Measurements from ENCODE around the gene GMDS.

GMDS gene

GRCh38 chr6:1688396-1688795 is 557.0 kb downstream of the GMDS start:
- no peaks in the 10 kb centered on the region for H3K27me3 ChIP-seq (replicated peaks; ENCODE audit: control insufficient read depth, insufficient read depth, low read length)
- DNase-seq (ENCODE audit: extremely low read depth, insufficient read length) = no peak
- no peaks in the 10 kb centered on the region for H3K36me3 ChIP-seq (ENCODE audit: control insufficient read depth, insufficient read depth, low read length)
- no peak overlapping the region for H3K4me3 ChIP-seq (replicated peaks; ENCODE audit: low read depth, low read length)
- TF ChIP-seq CTCF (IDR thresholded peaks at IDR 0.05; ENCODE audit: insufficient read depth, low read length, poor library complexity, severe bottlenecking) = no peak

GRCh38 chr6:1687402-1687801 is 558.0 kb downstream of the GMDS start:
- Histone ChIP-seq H3K27me3 (replicated peaks; ENCODE audit: control insufficient read depth, insufficient read depth, low read length) (no peaks in the 10 kb centered on the region), H3K36me3 (ENCODE audit: control insufficient read depth, insufficient read depth, low read length) (no peaks in the 10 kb centered on the region), H3K4me3 (replicated peaks; ENCODE audit: low read depth, low read length) (no peak overlapping the region)
- no peak for TF ChIP-seq CTCF (IDR thresholded peaks at IDR 0.05; ENCODE audit: insufficient read depth, low read length, poor library complexity, severe bottlenecking)
- no peak for DNase-seq (ENCODE audit: extremely low read depth, insufficient read length)

- Histone ChIP-seq H3K27me3 (replicated peaks; ENCODE audit: control insufficient read depth, insufficient read depth, low read length) (no peaks in the 10 kb centered on the region), H3K4me3 (replicated peaks; ENCODE audit: low read depth, low read length) (no peak overlapping the region), H3K36me3 (ENCODE audit: control insufficient read depth, insufficient read depth, low read length) (no peaks in the 10 kb centered on the region)
- DNase-seq (ENCODE audit: extremely low read depth, insufficient read length) = no peak
- no peak for TF ChIP-seq CTCF (IDR thresholded peaks at IDR 0.05; ENCODE audit: insufficient read depth, low read length, poor library complexity, severe bottlenecking)
Measured at GRCh38 chr6:1686117-1687098, 559.0 kb downstream of the GMDS start.

DNA sequence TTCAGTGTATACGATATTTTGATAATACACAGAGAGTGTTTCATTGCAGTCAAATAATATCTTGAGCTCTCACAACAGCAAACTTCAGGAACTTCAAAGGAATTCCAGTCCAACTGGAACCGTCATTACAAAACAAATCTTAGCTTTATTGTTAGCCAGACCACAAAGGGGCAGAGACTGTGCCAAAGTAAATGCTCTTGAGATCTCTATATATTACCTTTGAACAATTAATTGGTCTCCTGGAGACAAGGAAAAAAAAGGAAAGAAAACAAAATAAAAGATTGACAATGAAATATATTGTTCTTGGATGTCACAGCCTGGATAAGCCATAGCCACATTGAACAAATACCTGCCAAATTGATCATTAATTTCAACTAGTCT is 565.7 kb downstream of the GMDS start:
- no peak overlapping the region for H3K4me3 ChIP-seq (replicated peaks; ENCODE audit: low read depth, low read length)
- TF ChIP-seq CTCF (IDR thresholded peaks at IDR 0.05; ENCODE audit: insufficient read depth, low read length, poor library complexity, severe bottlenecking) = no peak
- H3K36me3 ChIP-seq (ENCODE audit: control insufficient read depth, insufficient read depth, low read length) = no peaks in the 10 kb centered on the region
- DNase-seq (ENCODE audit: extremely low read depth, insufficient read length) = no peak
- no peaks in the 10 kb centered on the region for H3K27me3 ChIP-seq (replicated peaks; ENCODE audit: control insufficient read depth, insufficient read depth, low read length)

GRCh38 chr6:1679031-1679687 is 566.2 kb downstream of the GMDS start:
- H3K4me3 ChIP-seq (replicated peaks; ENCODE audit: low read depth, low read length) = no peak overlapping the region
- TF ChIP-seq CTCF (IDR thresholded peaks at IDR 0.05; ENCODE audit: insufficient read depth, low read length, poor library complexity, severe bottlenecking) = no peak
- H3K36me3 ChIP-seq (ENCODE audit: control insufficient read depth, insufficient read depth, low read length) = no peaks in the 10 kb centered on the region
- no peaks in the 10 kb centered on the region for H3K27me3 ChIP-seq (replicated peaks; ENCODE audit: control insufficient read depth, insufficient read depth, low read length)
- no peak for DNase-seq (ENCODE audit: extremely low read depth, insufficient read length)
